ENCODE data around the gene PSME1.

DNA sequence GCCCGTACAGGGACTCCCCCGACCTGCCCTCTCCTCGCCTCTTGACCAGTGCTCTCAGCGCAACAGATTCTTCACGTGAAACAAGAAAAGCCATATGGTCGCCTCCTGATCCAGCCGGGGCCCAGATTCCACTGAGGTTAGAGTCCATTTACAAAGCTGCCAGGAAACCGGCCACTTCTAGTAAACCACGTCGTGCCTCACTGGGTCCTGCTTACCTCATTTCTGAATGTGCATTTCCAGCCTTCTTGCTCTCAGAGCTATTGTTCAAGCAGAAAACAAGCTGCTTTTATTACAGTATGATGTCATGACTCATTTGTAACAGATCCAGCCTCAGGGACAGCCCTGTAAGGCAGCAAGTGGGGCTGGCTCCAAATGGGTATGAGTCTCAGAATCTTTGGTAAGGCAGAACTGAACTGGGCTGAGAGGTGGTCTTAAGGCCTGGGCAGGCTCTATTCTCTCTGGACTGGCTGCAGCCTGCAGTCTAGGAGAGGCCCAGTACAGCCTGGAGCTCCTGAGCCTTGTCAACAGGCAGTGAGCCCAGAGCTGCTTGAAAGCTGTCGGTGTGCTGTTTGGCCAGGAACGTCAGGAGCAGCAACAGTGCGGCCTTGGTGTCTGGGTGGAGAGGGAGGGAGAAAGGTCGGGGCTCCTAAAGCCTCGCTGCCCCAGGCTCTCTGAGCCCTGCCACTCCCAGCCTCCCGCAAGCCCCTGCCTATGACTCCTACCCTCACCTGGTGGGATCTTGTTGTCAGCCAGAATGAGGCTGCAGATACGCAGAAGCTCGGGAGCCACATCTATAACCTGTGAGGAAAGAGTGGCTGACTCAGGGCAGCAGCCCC is 44.2 kb downstream of the PSME1 start:
- TF ChIP-seq, protein P1, sequence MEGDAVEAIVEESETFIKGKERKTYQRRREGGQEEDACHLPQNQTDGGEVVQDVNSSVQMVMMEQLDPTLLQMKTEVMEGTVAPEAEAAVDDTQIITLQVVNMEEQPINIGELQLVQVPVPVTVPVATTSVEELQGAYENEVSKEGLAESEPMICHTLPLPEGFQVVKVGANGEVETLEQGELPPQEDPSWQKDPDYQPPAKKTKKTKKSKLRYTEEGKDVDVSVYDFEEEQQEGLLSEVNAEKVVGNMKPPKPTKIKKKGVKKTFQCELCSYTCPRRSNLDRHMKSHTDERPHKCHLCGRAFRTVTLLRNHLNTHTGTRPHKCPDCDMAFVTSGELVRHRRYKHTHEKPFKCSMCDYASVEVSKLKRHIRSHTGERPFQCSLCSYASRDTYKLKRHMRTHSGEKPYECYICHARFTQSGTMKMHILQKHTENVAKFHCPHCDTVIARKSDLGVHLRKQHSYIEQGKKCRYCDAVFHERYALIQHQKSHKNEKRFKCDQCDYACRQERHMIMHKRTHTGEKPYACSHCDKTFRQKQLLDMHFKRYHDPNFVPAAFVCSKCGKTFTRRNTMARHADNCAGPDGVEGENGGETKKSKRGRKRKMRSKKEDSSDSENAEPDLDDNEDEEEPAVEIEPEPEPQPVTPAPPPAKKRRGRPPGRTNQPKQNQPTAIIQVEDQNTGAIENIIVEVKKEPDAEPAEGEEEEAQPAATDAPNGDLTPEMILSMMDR (CRISPR knock-in tag; IDR thresholded peaks at IDR 0.05), result no peak
- no peak for TF ChIP-seq ZFP37 (CRISPR knock-in tag; IDR thresholded peaks at IDR 0.05; ENCODE audit: borderline replicate concordance)
- TF ChIP-seq GATAD1 (CRISPR knock-in tag; IDR thresholded peaks at IDR 0.05), result no peak
- TF ChIP-seq, protein P2, sequence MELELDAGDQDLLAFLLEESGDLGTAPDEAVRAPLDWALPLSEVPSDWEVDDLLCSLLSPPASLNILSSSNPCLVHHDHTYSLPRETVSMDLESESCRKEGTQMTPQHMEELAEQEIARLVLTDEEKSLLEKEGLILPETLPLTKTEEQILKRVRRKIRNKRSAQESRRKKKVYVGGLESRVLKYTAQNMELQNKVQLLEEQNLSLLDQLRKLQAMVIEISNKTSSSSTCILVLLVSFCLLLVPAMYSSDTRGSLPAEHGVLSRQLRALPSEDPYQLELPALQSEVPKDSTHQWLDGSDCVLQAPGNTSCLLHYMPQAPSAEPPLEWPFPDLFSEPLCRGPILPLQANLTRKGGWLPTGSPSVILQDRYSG (CRISPR knock-in tag; IDR thresholded peaks at IDR 0.05), result no peak
- TF ChIP-seq ZNF441 (CRISPR knock-in tag; IDR thresholded peaks at IDR 0.05; ENCODE audit: borderline replicate concordance), result no peak

Data from HepG2 (cell line).